H1 (cell line): ENCODE measurements around the gene MAPK1. TPM values are rescaled to one million over a fixed set of nuclear protein-coding genes. Genes with fewer than 3 reads are reported as not detected.
A peak's percentile ranks its signal among the peaks of the same experiment; 100 is the strongest.

ENCODE experiments used
- CTCF ChIA-PET: fragments of 300-600 bp; sonication (Branson Sonifier 250); formaldehyde crosslinking; loops from one replicate; lab custom pipeline; 2021; ENCODE audit not compliant: partially characterized antibody; lab: Charles Lee
- POLR2A ChIA-PET: fragments of 300-600 bp; sonication (Branson Sonifier 250); formaldehyde crosslinking; loops from one replicate; lab custom pipeline; 2021; ENCODE audit warnings: inconsistent platforms; ENCODE audit not compliant: partially characterized antibody; lab: Charles Lee
- DNase-seq, 2 experiments: peaks; one replicate each; pipeline versions ENCODE4 v3.0.0 to v3.0.0-alpha.2; 2010 to 2022; ENCODE audit warnings: low spot score in 2 of 2, low read depth in 1 of 2, mixed read lengths in 1 of 2
- FAIRE-seq: peaks from 2 replicates; lab custom pipeline; 2011; peaks lifted over from hg19 to GRCh38; lab: Jason Lieb, UNC
- H2AFZ ChIP-seq: 2 replicates; pipeline ENCODE4 v1.8.1; 2012; ENCODE audit warnings: low read length, inconsistent platforms
- H2AK5ac ChIP-seq: 2 replicates; pipeline ENCODE4 v1.6.1; 2013; ENCODE audit warnings: low read depth, low read length
- H2BK120ac ChIP-seq: replicated peaks from 2 replicates; pipeline ENCODE3; 2013; ENCODE audit warnings: low read depth, low read length, inconsistent platforms
- H2BK12ac ChIP-seq: 2 replicates; pipeline ENCODE4 v1.6.1; 2013; ENCODE audit warnings: low read depth, low read length
- H2BK15ac ChIP-seq: 2 replicates; pipeline ENCODE4 v1.6.1; 2013; ENCODE audit warnings: low read length
- H2BK20ac ChIP-seq: 2 replicates; pipeline ENCODE4 v1.6.1; 2013; ENCODE audit warnings: low read length
- H2BK5ac ChIP-seq: 2 replicates; pipeline ENCODE4 v1.6.1; 2013; ENCODE audit warnings: low read depth, low read length
- H3K14ac ChIP-seq: 2 replicates; pipeline ENCODE4 v1.6.1; 2013; ENCODE audit warnings: inconsistent platforms; ENCODE audit not compliant: insufficient read length
- H3K18ac ChIP-seq: 2 replicates; pipeline ENCODE4 v1.6.1; 2013; ENCODE audit warnings: low read length; ENCODE audit errors: extremely low read depth
- H3K23ac ChIP-seq: 2 replicates; pipeline ENCODE4 v1.6.1; 2013; ENCODE audit warnings: inconsistent platforms; ENCODE audit not compliant: insufficient read length
- H3K23me2 ChIP-seq: 2 replicates; pipeline ENCODE4 v1.6.1; 2013; ENCODE audit warnings: low read depth, low read length
- H3K27ac ChIP-seq: 2 replicates; pipeline ENCODE4 v1.6.1; 2011; ENCODE audit warnings: low read depth, low read length, inconsistent platforms
- H3K27me3 ChIP-seq, 4 experiments: replicated peaks in 1 of 4; 1 replicate in 1 of 4; 2 replicates in 3 of 4; pipeline versions ENCODE4 v1.6.1 to v1.8.1; 2011 to 2013; ENCODE audit warnings: low read length in 3 of 4, mild to moderate bottlenecking in 3 of 4, inconsistent platforms in 2 of 4, mixed read lengths in 2 of 4, moderate library complexity in 1 of 4; ENCODE audit not compliant: control insufficient read depth in 3 of 4, insufficient read depth in 3 of 4; ENCODE audit errors: extremely low read depth in 1 of 4
- H3K36me3 ChIP-seq, 4 experiments: 2 replicates each; pipeline versions ENCODE4 v1.6.1 to v1.8.1; 2011 to 2013; ENCODE audit warnings: mild to moderate bottlenecking in 4 of 4, low read length in 3 of 4, moderate library complexity in 2 of 4, control low read depth in 1 of 4, inconsistent platforms in 1 of 4; ENCODE audit not compliant: insufficient read depth in 4 of 4, control insufficient read depth in 2 of 4
- H3K4ac ChIP-seq: replicated peaks from 2 replicates; pipeline ENCODE3; 2013; ENCODE audit warnings: low read length, low read depth, mixed read lengths, inconsistent platforms; ENCODE audit not compliant: insufficient read length
- H3K4me1 ChIP-seq, 4 experiments: replicated peaks in 1 of 4; 1 replicate in 1 of 4; 2 replicates in 3 of 4; pipeline versions ENCODE4 v1.6.1 to v1.8.1; 2011 to 2013; ENCODE audit warnings: low read length in 3 of 4, inconsistent platforms in 2 of 4, mixed read lengths in 1 of 4; ENCODE audit not compliant: insufficient read depth in 4 of 4, control insufficient read depth in 3 of 4
- H3K4me2 ChIP-seq, 2 experiments: 2 replicates each; pipeline versions ENCODE4 v1.6.1 to v1.8.1; 2011 to 2013; ENCODE audit warnings: low read depth in 2 of 2, low read length in 2 of 2, control low read depth in 1 of 2, inconsistent platforms in 1 of 2, mild to moderate bottlenecking in 1 of 2; ENCODE audit not compliant: insufficient read depth in 1 of 2
- H3K4me3 ChIP-seq, 4 experiments: fragments of 200-600, 300-600 bp in 1 of 4; sonication (generic), shearing (Covaris generic), sonication (Bioruptor Twin) in 1 of 4; 2 replicates each; pipeline versions ENCODE4 v1.5.1 to v1.8.1; 2011 to 2016; ENCODE audit warnings: low read length in 4 of 4, low read depth in 3 of 4, control low read depth in 2 of 4, inconsistent platforms in 2 of 4, mild to moderate bottlenecking in 2 of 4, mixed read lengths in 1 of 4, moderate library complexity in 1 of 4; ENCODE audit not compliant: insufficient read depth in 2 of 4; ENCODE audit errors: extremely low read depth in 1 of 4
- H3K56ac ChIP-seq: replicated peaks from 2 replicates; pipeline ENCODE3; 2013; ENCODE audit warnings: low read depth, mild to moderate bottlenecking, mixed read lengths, low read length, inconsistent platforms; ENCODE audit not compliant: insufficient read length
- H3K79me1 ChIP-seq: 2 replicates; pipeline ENCODE4 v1.6.1; 2013; ENCODE audit warnings: low read depth, low read length, control low read depth
- H3K79me2 ChIP-seq, 2 experiments: 2 replicates each; pipeline versions ENCODE4 v1.6.1 to v1.8.1; 2012 to 2013; ENCODE audit warnings: low read length in 2 of 2, mild to moderate bottlenecking in 2 of 2, inconsistent platforms in 1 of 2; ENCODE audit not compliant: insufficient read depth in 2 of 2, control insufficient read depth in 1 of 2
- H3K9ac ChIP-seq, 4 experiments: replicated peaks in 1 of 4; 1 replicate in 1 of 4; 2 replicates in 3 of 4; pipeline versions ENCODE4 v1.6.1 to v1.8.1; 2011 to 2013; ENCODE audit warnings: low read depth in 3 of 4, low read length in 3 of 4, control low read depth in 2 of 4, mild to moderate bottlenecking in 2 of 4, moderate library complexity in 2 of 4, inconsistent platforms in 1 of 4; ENCODE audit errors: extremely low read depth in 1 of 4
- H3K9me3 ChIP-seq, 2 experiments: 2 replicates each; pipeline versions ENCODE4 v1.6.1 to v1.8.1; 2012 to 2013; ENCODE audit warnings: mild to moderate bottlenecking in 2 of 2, moderate library complexity in 2 of 2, control low read depth in 1 of 2, inconsistent platforms in 1 of 2, low read depth in 1 of 2, low read length in 1 of 2, mixed read lengths in 1 of 2; ENCODE audit not compliant: insufficient read depth in 2 of 2
- H4K20me1 ChIP-seq, 2 experiments: replicated peaks in 1 of 2; 2 replicates each; pipeline versions ENCODE3 to v1.8.1; 2011 to 2013; ENCODE audit warnings: inconsistent platforms in 2 of 2, low read length in 2 of 2, mild to moderate bottlenecking in 1 of 2; ENCODE audit not compliant: insufficient read depth in 2 of 2, control insufficient read depth in 1 of 2
- H4K5ac ChIP-seq: 2 replicates; pipeline ENCODE4 v1.6.1; 2013; ENCODE audit warnings: low read length, low read depth, mixed read lengths, inconsistent platforms; ENCODE audit not compliant: insufficient read length
- H4K8ac ChIP-seq: 2 replicates; pipeline ENCODE4 v1.8.0; 2013; ENCODE audit warnings: mild to moderate bottlenecking, moderate library complexity, low read length, inconsistent platforms; ENCODE audit not compliant: insufficient read depth; ENCODE audit errors: extremely low read depth
- H4K91ac ChIP-seq: replicated peaks from 2 replicates; pipeline ENCODE3; 2013; ENCODE audit warnings: low read length, mixed read lengths, inconsistent platforms; ENCODE audit not compliant: insufficient read length
- CHD2 ChIP-seq: IDR thresholded peaks from 2 replicates; pipeline ENCODE4 v1.6.1; 2012; ENCODE audit warnings: low read length, improper control_type of control experiment
- GABPA ChIP-seq: IDR thresholded peaks from 2 replicates; pipeline ENCODE4 v1.6.1; 2011; ENCODE audit warnings: mild to moderate bottlenecking, low read length, moderate library complexity, borderline replicate concordance; ENCODE audit not compliant: insufficient read depth
- JUND ChIP-seq: IDR thresholded peaks from 2 replicates; pipeline ENCODE4 v1.6.1; 2011; ENCODE audit warnings: mild to moderate bottlenecking, improper control_type of control experiment, low read length
- KDM1A ChIP-seq: fragments of 200-600, 300-600 bp; sonication (generic); IDR thresholded peaks from 2 replicates; pipeline ENCODE4 v1.7.1; 2016; ENCODE audit warnings: mild to moderate bottlenecking, low read length, borderline replicate concordance
- POLR2A ChIP-seq, 2 experiments: IDR thresholded peaks; 1 replicate in 1 of 2; 2 replicates in 1 of 2; pipeline ENCODE4 v1.6.1; 2011; ENCODE audit warnings: low read depth in 2 of 2, low read length in 2 of 2, mild to moderate bottlenecking in 2 of 2; ENCODE audit errors: control extremely low read depth in 1 of 2
- POLR2AphosphoS5 ChIP-seq: IDR thresholded peaks from 2 replicates; pipeline ENCODE4 v1.6.1; 2011; ENCODE audit warnings: low read depth, low read length
- SIRT6 ChIP-seq: IDR thresholded peaks from one replicate; pipeline ENCODE4 v1.7.1; 2012; ENCODE audit warnings: low read length, inconsistent platforms
- SP1 ChIP-seq: IDR thresholded peaks from 2 replicates; pipeline ENCODE4 v1.6.1; 2011; ENCODE audit warnings: low read depth, low read length
- TBP ChIP-seq: IDR thresholded peaks from 2 replicates; pipeline ENCODE4 v1.6.1; 2011; ENCODE audit warnings: low read depth, low read length, improper control_type of control experiment
- YY1 ChIP-seq: IDR thresholded peaks from 2 replicates; pipeline ENCODE4 v1.6.1; 2011; ENCODE audit warnings: low read depth, mild to moderate bottlenecking, low read length
- WGBS, 2 experiments: shearing (Covaris generic) in 1 of 2; methylation state at CpG; one replicate each; pipeline versions ENCODE4 v1.1.6 to v1.1.7; 2013 to 2015; ENCODE audit warnings: low lambda C conversion rate in 2 of 2, mixed read lengths in 2 of 2, inconsistent platforms in 1 of 2, low coverage in 1 of 2, missing lambda C conversion rate in 1 of 2; ENCODE audit not compliant: insufficient replicate concordance in 2 of 2, insufficient coverage in 1 of 2, insufficient read length in 1 of 2; ENCODE audit errors: extremely low coverage in 1 of 2, missing lambda C conversion rate in 1 of 2; 5-methylcytosine and 5-hydroxymethylcytosine counted together
- polyA plus RNA-seq, 7 experiments: library from polyadenylated mRNA; depleted of rRNA in 3 of 7; stranded (reverse) in 5 of 7; unstranded in 2 of 7; fragments of >200 nt in 5 of 7; fragments of 200-250 nt in 2 of 7; gene quantifications; 1 replicate in 5 of 7; 2 replicates in 1 of 7; 4 replicates in 1 of 7; pipeline versions ENCODE4 v1.2.1 to v1.2.3, GENCODE V29; 2011 to 2013; ENCODE audit warnings: missing spikeins in 2 of 7, mixed read lengths in 2 of 7
- total RNA-seq: library from RNA; stranded (reverse); fragmentation: NEBNext Ultra II Directional; extraction: Animal tissue kit (Norgen Biotek cat#: 25700); gene quantifications from 2 replicates; pipeline ENCODE4 v1.2.1, GENCODE V29; 2021

MAPK1 gene
- total and polyA plus RNA-seq, 2 of the 8 experiments (the other 6 are each of a cell fraction or from before 2014, with no cell fraction given), result 28.1 to 101 TPM

- CTCF ChIA-PET, result interaction anchor here (0.6 to 7.0 kb wide), 7 partner anchors 9 to 1846 kb away, joined by 3 to 45 read pairs (median 4); no protein-coding TSS in a partner anchor
- no peaks in the 10 kb centered on the region for H3K9me3 ChIP-seq
- no peak overlapping the region for H2BK20ac ChIP-seq
- H3K27me3 ChIP-seq, result no peaks in the 10 kb centered on the region
- TF ChIP-seq GABPA, result no peak
- TF ChIP-seq SP1, result no peak
- TF ChIP-seq POLR2AphosphoS5, result no peak
- TF ChIP-seq KDM1A, result no peak
- TF ChIP-seq YY1, result no peak
- no peak for TF ChIP-seq SIRT6
- TF ChIP-seq TBP, result no peak
- no peak for TF ChIP-seq JUND
- TF ChIP-seq POLR2A (IDR thresholded peaks at IDR 0.05; ENCODE audit: control extremely low read depth in 1 of 2, low read depth in 2 of 2, low read length in 2 of 2), result no peak
- no peak for TF ChIP-seq CHD2
- H4K8ac ChIP-seq, result no peak overlapping the region
- no peak overlapping the region for H3K4me3 ChIP-seq
- no peak overlapping the region for H2AFZ ChIP-seq
- no peaks in the 10 kb centered on the region for H3K79me2 ChIP-seq
- no peak overlapping the region for H3K4me2 ChIP-seq
- 0 out of 2 replicates have a peak overlapping the region, but pooled peaks have one; percentile 31 for H2BK5ac ChIP-seq
- no peak overlapping the region for H3K4ac ChIP-seq
- no peak overlapping the region for H2BK12ac ChIP-seq
- no peak for DNase-seq
- no peak overlapping the region for H3K18ac ChIP-seq
- H4K5ac ChIP-seq, result no peak overlapping the region
- POLR2A ChIA-PET, result interaction anchor here (0.6 to 1.1 kb wide), 2 partner anchors 16 to 225 kb away, joined by 3 read pairs; no protein-coding TSS in a partner anchor
- H3K56ac ChIP-seq, result no peak overlapping the region
- 75% methylated on average over 8 of the region's 9 CpGs; no CpG with 5 or more reads in 1 of the 2 experiments for WGBS, 2 experiments
- no peak overlapping the region for H3K9ac ChIP-seq
- peaks cover 0 to 5% (median 3%) of the 10 kb centered on the region in 4 experiments; a peak in 2 of 8 replicates for H3K36me3 ChIP-seq
- no peak overlapping the region for H2BK120ac ChIP-seq
- H2BK15ac ChIP-seq, result no peak overlapping the region
- peaks cover 0 to 10% of the 10 kb centered on the region in 2 experiments for H4K20me1 ChIP-seq
- no peak overlapping the region for H3K14ac ChIP-seq
- H3K79me1 ChIP-seq, result no peaks in the 10 kb centered on the region
- H4K91ac ChIP-seq, result no peak overlapping the region
- no peak overlapping the region for H3K23ac ChIP-seq
- FAIRE-seq, result no peak
- H3K27ac ChIP-seq, result no peak overlapping the region
- H2AK5ac ChIP-seq, result no peak overlapping the region
- H3K4me1 ChIP-seq, result no peaks in the 10 kb centered on the region
- no peaks in the 10 kb centered on the region for H3K23me2 ChIP-seq
Observed at GRCh38 chr22:21713428-21714058, 153.9 kb downstream of the MAPK1 start.
